Mesendoderm (in vitro differentiated cells): ENCODE results near the gene PTTG2.

Source experiments
- DNase-seq: peaks from one replicate; pipeline ENCODE4 v3.0.0; 2013
- H2AK5ac ChIP-seq: 2 replicates; pipeline ENCODE4 v1.6.1; 2013; ENCODE audit warnings: low read length, inconsistent platforms
- H2BK120ac ChIP-seq: 2 replicates; pipeline ENCODE4 v1.6.1; 2013; ENCODE audit warnings: low read depth, mild to moderate bottlenecking, low read length, moderate library complexity, mixed read lengths
- H2BK15ac ChIP-seq: replicated peaks from 2 replicates; pipeline ENCODE4 v1.6.1; 2013; ENCODE audit warnings: low read depth, mild to moderate bottlenecking, moderate library complexity
- H2BK5ac ChIP-seq: 2 replicates; pipeline ENCODE4 v1.6.1; 2013; ENCODE audit warnings: low read length, inconsistent platforms
- H3K18ac ChIP-seq: 2 replicates; pipeline ENCODE4 v1.6.1; 2013; ENCODE audit warnings: mild to moderate bottlenecking, low read length, mixed read lengths
- H3K23ac ChIP-seq: one replicate; pipeline ENCODE4 v1.6.1; 2013; ENCODE audit warnings: low read length
- H3K27ac ChIP-seq: 2 replicates; pipeline ENCODE4 v1.5.1; 2013; ENCODE audit warnings: low read depth, mild to moderate bottlenecking, inconsistent platforms, low read length, moderate library complexity
- H3K27me3 ChIP-seq: 2 replicates; pipeline ENCODE4 v1.6.1; 2013; ENCODE audit warnings: low read length, control low read depth, mild to moderate bottlenecking, inconsistent platforms; ENCODE audit not compliant: insufficient read depth, poor library complexity
- H3K36me3 ChIP-seq: 2 replicates; pipeline ENCODE4 v1.6.1; 2013; ENCODE audit warnings: low read length, inconsistent platforms; ENCODE audit not compliant: control insufficient read depth, insufficient read depth
- H3K4ac ChIP-seq: one replicate; pipeline ENCODE4 v1.6.1; 2013; ENCODE audit warnings: low read depth, mild to moderate bottlenecking, low read length, moderate library complexity
- H3K4me1 ChIP-seq: 2 replicates; pipeline ENCODE4 v1.6.1; 2013; ENCODE audit warnings: low read depth, low read length, inconsistent platforms; ENCODE audit not compliant: control insufficient read depth
- H3K4me2 ChIP-seq: 2 replicates; pipeline ENCODE4 v1.6.1; 2013; ENCODE audit warnings: low read length
- H3K4me3 ChIP-seq: 2 replicates; pipeline ENCODE4 v1.5.1; 2013; ENCODE audit warnings: mild to moderate bottlenecking, low read length
- H3K56ac ChIP-seq: one replicate; pipeline ENCODE4 v1.6.1; 2013; ENCODE audit warnings: low read length
- H3K79me1 ChIP-seq: 2 replicates; pipeline ENCODE4 v1.6.1; 2013; ENCODE audit warnings: low read length, inconsistent platforms
- H3K79me2 ChIP-seq: 2 replicates; pipeline ENCODE4 v1.6.1; 2013; ENCODE audit warnings: mild to moderate bottlenecking, low read length; ENCODE audit not compliant: control insufficient read depth, insufficient read depth
- H3K9ac ChIP-seq: 2 replicates; pipeline ENCODE4 v1.6.1; 2013; ENCODE audit warnings: low read length, inconsistent platforms
- H4K5ac ChIP-seq: one replicate; pipeline ENCODE4 v1.6.1; 2013; ENCODE audit warnings: low read length
- H4K8ac ChIP-seq: one replicate; pipeline ENCODE4 v1.6.1; 2013; ENCODE audit warnings: low read depth, mild to moderate bottlenecking, control low read depth, low read length, moderate library complexity
- WGBS: extraction: QIAGEN DNeasy Blood & Tissue Kit; methylation state at CpG from one replicate; pipeline ENCODE4 v1.1.7; 2013; ENCODE audit warnings: low lambda C conversion rate, missing lambda C conversion rate; ENCODE audit not compliant: insufficient coverage; ENCODE audit errors: extremely low coverage; 5-methylcytosine and 5-hydroxymethylcytosine counted together

PTTG2 gene

GRCh38 chr4:37951461-37952352, 8.5 kb upstream of the PTTG2 start:
- Histone ChIP-seq H4K5ac (no peak overlapping the region), H2BK120ac (no peak overlapping the region), H3K79me1 (no peaks in the 10 kb centered on the region), H3K79me2 (no peaks in the 10 kb centered on the region), H2BK15ac (no peak overlapping the region), H3K4me3 (no peak overlapping the region), H3K23ac (no peak overlapping the region), H2AK5ac (no peak overlapping the region), H3K4me2 (no peak overlapping the region), H3K4me1 (no peaks in the 10 kb centered on the region), H3K36me3 (no peaks in the 10 kb centered on the region), H3K27me3 (no peaks in the 10 kb centered on the region), H3K18ac (no peak overlapping the region), H3K56ac (no peak overlapping the region), H3K9ac (no peak overlapping the region), H3K27ac (no peak overlapping the region), H2BK5ac (no peak overlapping the region), H4K8ac (no peak overlapping the region), H3K4ac (no peak overlapping the region)
- WGBS, result no CpG with 5 or more reads among the region's 10 CpGs
- DNase-seq, result no peak

- H4K8ac ChIP-seq, result no peak overlapping the region
- no peak overlapping the region for H3K4me3 ChIP-seq
- no peaks in the 10 kb centered on the region for H3K4me1 ChIP-seq
- no peak overlapping the region for H2BK120ac ChIP-seq
- H3K18ac ChIP-seq, result no peak overlapping the region
- no peak for DNase-seq
- no peak overlapping the region for H2BK15ac ChIP-seq
- H2BK5ac ChIP-seq, result no peak overlapping the region
- no peaks in the 10 kb centered on the region for H3K27me3 ChIP-seq
- no peaks in the 10 kb centered on the region for H3K79me2 ChIP-seq
- no CpG with 5 or more reads among the region's 1 CpG for WGBS
- no peak overlapping the region for H3K23ac ChIP-seq
- H2AK5ac ChIP-seq, result no peak overlapping the region
- no peak overlapping the region for H3K4ac ChIP-seq
- H3K9ac ChIP-seq, result no peak overlapping the region
- no peaks in the 10 kb centered on the region for H3K36me3 ChIP-seq
- H3K56ac ChIP-seq, result no peak overlapping the region
- H4K5ac ChIP-seq, result no peak overlapping the region
- no peak overlapping the region for H3K4me2 ChIP-seq
- no peaks in the 10 kb centered on the region for H3K79me1 ChIP-seq
- H3K27ac ChIP-seq, result no peak overlapping the region
Observed at GRCh38 chr4:37953156-37953555, 7.0 kb upstream of the PTTG2 start.

GRCh38 chr4:37953620-37954293, 6.4 kb upstream of the PTTG2 start:
- no peak overlapping the region for H3K4ac ChIP-seq
- H3K9ac ChIP-seq, result no peak overlapping the region
- no peak overlapping the region for H3K4me2 ChIP-seq
- H2AK5ac ChIP-seq, result no peak overlapping the region
- no peaks in the 10 kb centered on the region for H3K79me1 ChIP-seq
- peak; percentile 46 for DNase-seq
- no peak overlapping the region for H3K27ac ChIP-seq
- no peak overlapping the region for H2BK15ac ChIP-seq
- no peak overlapping the region for H4K5ac ChIP-seq
- H3K27me3 ChIP-seq, result no peaks in the 10 kb centered on the region
- H3K56ac ChIP-seq, result no peak overlapping the region
- no peak overlapping the region for H4K8ac ChIP-seq
- no CpG with 5 or more reads among the region's 7 CpGs for WGBS
- no peaks in the 10 kb centered on the region for H3K79me2 ChIP-seq
- H3K4me1 ChIP-seq, result no peaks in the 10 kb centered on the region
- H3K36me3 ChIP-seq, result no peaks in the 10 kb centered on the region
- H2BK5ac ChIP-seq, result no peak overlapping the region
- H3K4me3 ChIP-seq, result no peak overlapping the region
- H2BK120ac ChIP-seq, result no peak overlapping the region
- no peak overlapping the region for H3K18ac ChIP-seq
- H3K23ac ChIP-seq, result no peak overlapping the region

GRCh38 chr4:37956941-37957340, 3.3 kb upstream of the PTTG2 start:
- H3K4me1 ChIP-seq, result no peaks in the 10 kb centered on the region
- no peak overlapping the region for H3K27ac ChIP-seq
- H3K27me3 ChIP-seq, result no peaks in the 10 kb centered on the region
- no peak overlapping the region for H3K4me3 ChIP-seq
- H4K5ac ChIP-seq, result no peak overlapping the region
- H2AK5ac ChIP-seq, result no peak overlapping the region
- H3K4ac ChIP-seq, result no peak overlapping the region
- H3K56ac ChIP-seq, result no peak overlapping the region
- no peak overlapping the region for H2BK120ac ChIP-seq
- H4K8ac ChIP-seq, result no peak overlapping the region
- no peaks in the 10 kb centered on the region for H3K79me1 ChIP-seq
- no peak overlapping the region for H3K23ac ChIP-seq
- no peak overlapping the region for H2BK15ac ChIP-seq
- WGBS, result no CpG with 5 or more reads among the region's 4 CpGs
- H3K9ac ChIP-seq, result no peak overlapping the region
- H3K18ac ChIP-seq, result no peak overlapping the region
- no peak overlapping the region for H2BK5ac ChIP-seq
- H3K36me3 ChIP-seq, result no peaks in the 10 kb centered on the region
- no peak overlapping the region for H3K4me2 ChIP-seq
- H3K79me2 ChIP-seq, result no peaks in the 10 kb centered on the region
- no peak for DNase-seq

- no CpG with 5 or more reads among the region's 6 CpGs for WGBS
Observed at GRCh38 chr4:37958932-37959331, 1.3 kb upstream of the PTTG2 start.

More at GRCh38 chr4:37958932-37959331, 1.3 kb upstream of the PTTG2 start:
- Histone ChIP-seq H2BK5ac (no peak overlapping the region), H3K4me1 (no peaks in the 10 kb centered on the region), H3K56ac (no peak overlapping the region), H3K36me3 (no peaks in the 10 kb centered on the region), H3K4ac (no peak overlapping the region), H2BK15ac (no peak overlapping the region), H3K4me3 (no peak overlapping the region), H4K8ac (no peak overlapping the region), H3K79me1 (no peaks in the 10 kb centered on the region), H3K27me3 (no peaks in the 10 kb centered on the region), H3K18ac (no peak overlapping the region), H3K9ac (no peak overlapping the region), H2AK5ac (no peak overlapping the region), H3K27ac (no peak overlapping the region), H3K4me2 (no peak overlapping the region), H4K5ac (no peak overlapping the region), H2BK120ac (no peak overlapping the region), H3K23ac (no peak overlapping the region), H3K79me2 (no peaks in the 10 kb centered on the region)
- no peak for DNase-seq
